Spleen (tissue), 7 donors: ENCODE results near the gene RSPH10B2.
"Not testable (repeated sequence)": the region's sequence is repeated elsewhere in the genome, so short reads cannot be mapped to it uniquely, and the experiment has no call there.

ENCODE experiments used
- CTCF ChIP-seq, 11 experiments: fragments of 200-600 bp in 7 of 11; fragments of 450-650 bp in 4 of 11; sonication (generic) in 4 of 11; IDR thresholded peaks in 8 of 11; conservative IDR thresholded peaks in 3 of 11; 1 replicate in 7 of 11; 2 replicates in 4 of 11; pipeline versions ENCODE4 v1.4.0 to v1.8.0; 2016 to 2021; ENCODE audit warnings: antibody characterized with exemption in 11 of 11, inconsistent platforms in 4 of 11, mild to moderate bottlenecking in 1 of 11
- POLR2A ChIP-seq, 3 donors: fragments of 450-650 bp; IDR thresholded peaks; one replicate each; pipeline ENCODE4 v1.5.1; 2017; ENCODE audit warnings: antibody characterized with exemption in 3 of 3, mild to moderate bottlenecking in 1 of 3
- POLR2AphosphoS5 ChIP-seq, 3 donors: sonication (generic); formaldehyde crosslinking; IDR thresholded peaks; one replicate each; pipeline ENCODE4 v1.5.1; 2017; ENCODE audit warnings: antibody characterized with exemption in 3 of 3
- donor health status: DM: no; HTN: no; CAD: no; lungs with moderate emphysema.
- donor health status: DM: no; HTN: no; CAD: no.
- donor health status: DM: no; HTN: no; CAD: no.

DNA sequence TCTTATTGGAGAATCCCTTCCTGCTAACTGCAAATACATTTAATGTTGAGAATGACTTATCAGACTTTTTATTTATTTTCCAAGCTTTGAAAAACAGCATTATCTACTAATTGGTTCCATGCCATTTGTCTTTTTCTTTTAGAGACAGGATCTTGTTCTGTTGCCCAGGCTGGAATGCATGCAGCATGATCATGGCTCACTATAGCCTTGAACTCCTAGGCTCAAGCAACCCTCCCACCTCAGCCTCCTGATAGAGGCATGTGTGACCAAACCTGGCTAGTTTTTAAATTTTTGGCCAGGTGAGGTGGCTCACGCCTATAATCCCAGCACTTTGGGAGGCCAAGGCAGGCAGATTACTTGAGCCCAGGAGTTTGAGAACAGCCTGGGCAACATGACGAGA, 59.1 kb downstream of the RSPH10B2 start:
- not testable (repeated sequence) for TF ChIP-seq CTCF (IDR thresholded peaks at IDR 0.05 in 8 of 11, conservative IDR thresholded peaks at IDR 0.05 in 3 of 11); POLR2A (IDR thresholded peaks at IDR 0.05); POLR2AphosphoS5 (IDR thresholded peaks at IDR 0.05)
